CD4-positive, alpha-beta T cell treated with Interleukin-4 for 4 hours (primary cell): ENCODE data around the gene TOM1L2.
"Not testable (repeated sequence)": the region's sequence is repeated elsewhere in the genome, so short reads cannot be mapped to it uniquely, and the experiment has no call there.

Experiments used
- DNase-seq: peaks from one replicate; pipeline ENCODE4 v3.0.0-alpha.2; 2020

TOM1L2 gene

DNA sequence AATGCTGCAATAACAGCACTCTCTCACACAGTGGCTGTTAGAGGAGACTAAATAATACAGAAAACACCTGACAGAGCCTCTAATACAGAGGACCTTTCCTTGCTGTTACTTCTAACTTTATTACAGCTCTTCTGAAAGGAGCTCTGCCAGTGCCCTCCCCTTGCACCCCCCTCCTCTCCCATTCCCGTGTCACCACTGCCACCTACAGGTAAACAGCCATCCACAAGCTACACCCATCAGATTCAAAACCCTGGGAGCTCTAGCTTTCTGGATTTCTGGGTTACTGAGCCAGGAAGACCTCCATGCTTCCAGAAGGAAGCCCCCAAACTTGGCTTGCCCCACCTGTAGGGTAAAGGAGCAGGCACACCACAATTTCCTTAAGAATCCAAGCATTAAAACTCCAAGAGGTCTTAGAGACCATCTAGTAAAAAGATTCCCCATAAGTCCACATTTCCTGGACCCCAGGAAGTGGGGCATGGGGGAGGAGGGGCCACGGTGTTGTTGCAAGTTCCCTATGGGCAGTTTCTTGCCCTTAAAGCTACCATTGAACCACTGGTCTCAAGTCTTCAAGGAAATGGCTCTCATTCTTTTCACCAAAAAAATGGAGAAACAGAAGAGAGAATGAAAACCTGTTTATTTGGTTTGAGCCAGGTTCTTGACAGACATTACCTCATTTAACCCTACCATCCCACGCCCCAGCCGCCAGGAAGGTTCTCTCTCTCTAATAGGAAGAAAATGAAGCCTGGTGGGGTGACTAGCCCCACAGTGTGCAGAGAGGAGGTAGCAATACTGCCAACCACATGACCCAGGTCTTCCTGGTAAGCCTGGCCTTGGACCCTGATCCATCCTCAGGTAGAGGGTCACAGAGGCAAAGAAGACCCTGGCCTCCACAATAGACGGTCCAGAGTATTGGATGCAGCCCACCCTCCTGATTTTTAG lies 52.8 kb downstream of the TOM1L2 start:
- peak; percentile 65 for DNase-seq

DNA sequence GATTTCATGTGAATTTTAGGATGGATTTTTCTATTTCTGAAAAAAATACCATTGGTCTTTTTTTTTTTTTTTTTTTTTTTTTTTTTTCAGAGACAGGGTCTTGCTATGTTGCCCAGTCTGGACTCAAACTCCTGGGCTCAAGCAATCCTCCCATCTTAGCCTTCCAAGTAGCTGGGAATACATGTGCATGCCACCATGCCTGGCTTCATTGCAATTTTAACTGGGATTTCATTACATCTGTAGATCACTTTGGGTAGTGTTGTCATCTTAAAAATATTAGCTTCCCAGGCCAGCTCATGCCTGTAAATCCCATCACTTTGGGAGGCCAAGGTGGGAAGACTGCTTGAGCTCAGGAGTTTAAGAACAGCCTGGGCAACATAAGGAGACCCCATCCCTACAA lies 54.8 kb downstream of the TOM1L2 start:
- no peak for DNase-seq

- no peak for DNase-seq
Measured at GRCh38 chr17:17915183-17915582, 57.0 kb downstream of the TOM1L2 start.

DNA sequence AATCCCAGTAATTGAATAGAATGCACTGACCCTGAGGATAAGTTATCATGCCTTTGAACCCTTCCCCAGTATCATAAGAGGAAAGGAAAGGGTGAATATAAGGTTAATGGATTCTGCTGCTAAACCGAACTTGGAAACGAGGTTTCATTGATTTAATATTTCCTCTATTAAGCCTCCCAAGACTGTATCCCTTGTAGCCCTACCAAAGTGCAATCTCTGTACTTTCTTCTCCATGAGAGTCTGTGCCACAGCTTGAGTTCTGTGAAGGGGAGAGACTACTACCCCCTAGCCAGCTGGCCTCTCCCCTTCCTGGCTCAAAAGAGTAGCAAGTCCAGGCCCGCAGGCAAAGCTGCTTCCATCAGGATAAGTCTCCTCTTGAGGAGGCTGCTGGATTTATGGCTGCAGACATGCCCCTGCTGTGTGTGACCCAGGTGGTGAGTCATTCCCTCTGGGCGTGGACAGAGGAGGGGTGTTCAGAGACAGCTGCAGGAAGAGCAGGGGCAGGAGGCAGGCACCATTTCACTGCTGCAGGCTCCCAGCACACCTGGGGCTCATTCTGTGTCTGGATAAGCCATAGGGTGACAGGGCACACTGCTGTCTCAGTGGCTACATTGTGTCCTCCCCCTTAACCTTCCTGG lies 58.4 kb downstream of the TOM1L2 start:
- DNase-seq: peak; percentile 33

GRCh38 chr17:17912336-17912735 lies 59.9 kb downstream of the TOM1L2 start:
- DNase-seq: not testable (repeated sequence)

GRCh38 chr17:17911001-17911613 lies 61.1 kb downstream of the TOM1L2 start:
- no peak for DNase-seq

DNA sequence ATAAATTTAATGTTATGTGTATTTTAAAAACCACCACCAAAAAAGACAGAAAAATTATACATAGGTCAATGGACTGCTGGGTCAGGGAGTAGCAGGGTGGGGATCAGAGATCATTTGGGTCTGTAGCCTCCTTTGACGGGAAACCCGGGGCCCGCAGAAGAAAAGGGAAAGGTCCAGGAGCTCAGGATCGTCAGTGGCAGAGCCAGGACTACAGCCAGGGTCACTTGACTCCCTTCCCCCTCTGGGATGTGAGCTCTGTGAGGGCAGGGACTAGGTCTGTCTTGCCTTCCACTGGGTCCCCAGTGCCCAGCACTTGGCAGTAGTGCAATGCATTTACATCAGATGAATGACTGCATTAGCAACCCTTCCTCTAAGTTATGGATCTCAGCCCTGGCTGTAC lies 62.1 kb downstream of the TOM1L2 start:
- DNase-seq: no peak

GRCh38 chr17:17909078-17909477 lies 63.1 kb downstream of the TOM1L2 start:
- DNase-seq: no peak

DNA sequence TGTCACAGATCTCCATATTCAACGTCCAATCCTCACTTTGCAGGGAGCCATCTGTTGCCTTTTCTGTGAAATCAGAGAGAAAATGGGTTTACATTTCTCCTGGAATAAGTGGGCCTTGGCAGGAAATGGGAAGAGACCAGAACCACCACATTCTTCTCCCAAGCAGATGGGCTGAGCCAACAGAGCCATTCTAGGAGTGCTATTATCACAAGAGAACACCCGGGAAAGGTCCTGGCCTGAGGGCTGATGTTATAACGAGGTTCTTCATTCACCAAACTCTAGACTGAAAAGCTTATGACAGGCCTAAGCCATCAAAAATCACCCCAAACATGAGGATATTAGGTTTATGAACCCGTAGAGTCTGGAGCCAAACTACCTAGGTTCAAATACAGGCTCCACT lies 64.7 kb downstream of the TOM1L2 start:
- no peak for DNase-seq

DNA sequence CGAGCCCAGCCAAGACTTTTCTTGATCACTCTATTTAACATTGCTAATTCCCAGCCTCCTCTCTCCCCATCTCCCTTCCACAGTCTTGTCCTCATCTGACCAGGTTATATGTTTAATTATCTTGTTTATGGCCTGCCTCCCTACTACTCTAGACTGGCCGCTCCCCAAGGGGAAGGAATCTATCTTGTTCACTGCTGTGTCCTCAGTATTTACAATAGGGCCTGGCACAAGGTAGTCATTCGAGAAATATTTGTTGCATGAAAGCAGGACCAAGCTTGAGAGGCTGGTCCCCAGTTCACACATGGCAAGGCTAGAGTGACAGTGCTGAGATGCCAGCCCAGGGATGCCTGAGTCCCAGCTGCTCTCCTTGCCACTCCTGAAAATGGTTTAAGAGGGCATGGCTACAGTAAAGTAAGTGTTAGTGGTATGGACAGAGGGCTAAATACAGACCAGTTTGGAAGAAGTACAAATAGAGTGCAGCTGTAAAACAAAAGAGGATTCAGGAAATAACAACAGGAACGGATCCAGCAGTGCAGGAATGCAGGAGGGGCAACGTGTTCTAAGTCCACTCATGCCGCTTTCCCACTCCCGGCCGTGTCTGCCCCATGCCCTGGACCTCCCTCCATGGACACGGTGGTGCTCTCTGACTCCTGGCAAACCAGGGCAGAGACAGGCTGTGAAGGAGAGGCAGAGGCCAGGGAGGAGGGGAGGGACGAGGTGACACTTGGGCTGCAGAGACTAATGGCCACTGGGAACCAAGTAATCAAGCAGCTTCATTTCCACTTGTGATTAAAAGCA lies 65.6 kb downstream of the TOM1L2 start:
- DNase-seq: no peak

- no peak for DNase-seq
Measured at GRCh38 chr17:17905036-17905320, 67.2 kb downstream of the TOM1L2 start.

GRCh38 chr17:17904166-17905035 lies 67.8 kb downstream of the TOM1L2 start:
- no peak for DNase-seq

DNA sequence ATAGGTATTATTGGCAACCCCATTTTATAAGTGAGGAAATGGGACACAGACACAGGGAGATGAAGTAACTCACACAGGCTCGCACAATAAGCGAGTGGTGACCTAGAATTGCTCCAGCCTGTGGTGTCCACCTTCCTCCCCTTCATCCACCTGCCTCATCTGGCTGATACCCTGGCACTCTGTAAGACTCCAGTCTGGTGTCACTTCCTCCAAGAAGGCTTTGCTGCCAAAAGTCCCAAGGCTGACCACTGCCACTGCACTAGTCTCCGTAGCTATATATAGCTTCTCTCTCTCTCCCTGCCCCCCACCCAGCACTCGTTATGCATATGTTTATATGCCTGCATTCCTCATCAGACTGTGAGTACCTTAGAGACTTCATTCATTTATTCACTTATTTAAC lies 69.3 kb downstream of the TOM1L2 start:
- no peak for DNase-seq

GRCh38 chr17:17902376-17902775 lies 69.8 kb downstream of the TOM1L2 start:
- DNase-seq: no peak

- DNase-seq: no peak
Measured at GRCh38 chr17:17900615-17901520, 71.3 kb downstream of the TOM1L2 start.

GRCh38 chr17:17899486-17899885 lies 72.7 kb downstream of the TOM1L2 start:
- no peak for DNase-seq

- DNase-seq: no peak
Measured at GRCh38 chr17:17898673-17899072, 73.5 kb downstream of the TOM1L2 start.

DNA sequence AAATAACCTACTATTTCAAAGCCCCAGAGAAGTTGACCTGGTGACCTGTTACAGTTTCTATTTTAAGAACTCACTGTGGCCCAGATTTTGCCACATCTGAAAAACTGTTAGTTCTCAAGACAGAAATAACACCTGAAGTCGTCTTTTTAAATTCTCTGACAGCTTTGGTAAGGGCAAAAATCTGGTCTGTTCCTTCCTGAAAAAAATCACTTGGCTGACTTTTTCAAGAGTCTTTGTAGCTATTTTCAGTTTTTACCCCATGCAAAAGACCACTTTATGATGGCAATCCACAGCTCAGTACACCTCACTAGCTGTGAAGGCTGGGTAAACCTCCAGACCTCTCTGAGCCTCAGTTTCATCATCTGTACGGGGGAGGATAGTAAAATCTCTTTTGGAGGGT lies 74.8 kb downstream of the TOM1L2 start:
- no peak for DNase-seq

- DNase-seq: no peak
Measured at GRCh38 chr17:17896746-17897145, 75.5 kb downstream of the TOM1L2 start.

GRCh38 chr17:17893801-17894644 lies 78.2 kb downstream of the TOM1L2 start:
- no peak for DNase-seq
